Measurements from ENCODE around the gene CD300A.

- TF ChIP-seq CTCF (IDR thresholded peaks at IDR 0.05) (peak in 5 of 6 experiments; percentile 25 to 49 (median 38)), POLR2A (IDR thresholded peaks at IDR 0.05) (peak; percentile 56 to 79)
Observed at GRCh38 chr17:74454197-74455024, 12.0 kb upstream of the CD300A start.

Data from adrenal gland (tissue), 5 donors.